ENCODE data around the gene TXN.
A peak's percentile ranks its signal among the peaks of the same experiment; 100 is the strongest.

Gene TXN

DNA sequence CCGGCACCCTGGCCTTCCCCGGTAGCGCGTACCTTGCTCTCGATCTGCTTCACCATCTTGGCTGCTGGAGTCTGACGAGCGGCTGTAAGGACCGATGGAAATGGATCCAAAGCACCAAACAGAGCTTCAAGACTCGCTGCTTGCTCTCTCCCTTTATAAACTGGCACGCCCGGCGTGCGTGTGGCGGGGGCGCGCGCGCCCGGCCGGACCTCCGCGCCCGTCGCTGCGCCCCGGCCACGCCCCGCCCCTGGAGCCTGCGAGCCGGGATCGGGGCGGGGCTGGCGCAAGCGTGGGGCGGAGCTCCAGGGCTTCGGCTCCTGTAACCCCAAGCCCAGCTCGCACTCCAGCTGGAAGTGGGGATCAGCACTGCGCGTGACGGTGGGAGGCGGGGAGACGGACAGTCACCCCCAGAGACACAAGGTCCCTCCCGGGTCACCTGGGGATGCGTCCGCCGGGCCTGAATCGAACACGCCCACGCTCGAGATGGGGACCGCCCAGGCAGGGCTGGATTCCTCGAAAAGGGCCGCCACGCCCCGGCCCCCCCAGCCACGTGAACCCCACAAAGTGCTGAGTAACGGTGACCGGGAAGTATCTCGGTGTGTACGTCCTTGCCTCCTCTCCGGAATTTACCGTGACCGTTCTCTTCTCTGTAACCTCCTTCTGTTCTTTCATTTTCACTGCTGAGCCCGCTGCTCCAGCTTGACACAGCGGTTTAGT is at the start of gene TXN:
Gene TXN, minus strand, starts transcription at position 128 of the 717 bp plus-strand sequence. Its CDS starts 72 bp downstream, at position 56.
- DNase-seq = peak; percentile 92

- DNase-seq = no peak
Measured at GRCh38 chr9:110303133-110303532, 46.8 kb upstream of the TXN start.

- no peak for DNase-seq
Measured at GRCh38 chr9:110298043-110298605, 41.8 kb upstream of the TXN start.

DNA sequence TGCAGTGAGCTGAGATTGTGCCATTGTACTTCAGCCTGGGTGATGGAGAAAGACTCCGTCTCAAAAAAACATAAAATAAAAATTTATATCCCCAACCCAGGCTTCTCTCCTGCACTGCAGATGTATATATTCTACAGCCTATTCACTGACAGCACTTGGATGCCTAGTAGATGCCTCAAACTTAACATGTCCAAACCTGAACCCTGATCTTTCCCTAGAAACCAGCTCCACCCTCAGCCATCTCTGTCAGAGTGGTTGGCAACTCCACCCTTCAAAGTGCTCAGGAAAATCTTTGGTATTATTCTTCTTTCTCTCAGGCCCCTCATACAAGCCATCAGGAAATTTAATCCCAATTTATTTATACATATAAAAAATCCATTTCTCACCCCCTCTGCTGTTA is 36.9 kb upstream of the TXN start:
- DNase-seq = no peak

GRCh38 chr9:110291921-110292557 is 35.7 kb upstream of the TXN start:
- no peak for DNase-seq

- no peak for DNase-seq
Measured at GRCh38 chr9:110290001-110290400, 33.7 kb upstream of the TXN start.

DNA sequence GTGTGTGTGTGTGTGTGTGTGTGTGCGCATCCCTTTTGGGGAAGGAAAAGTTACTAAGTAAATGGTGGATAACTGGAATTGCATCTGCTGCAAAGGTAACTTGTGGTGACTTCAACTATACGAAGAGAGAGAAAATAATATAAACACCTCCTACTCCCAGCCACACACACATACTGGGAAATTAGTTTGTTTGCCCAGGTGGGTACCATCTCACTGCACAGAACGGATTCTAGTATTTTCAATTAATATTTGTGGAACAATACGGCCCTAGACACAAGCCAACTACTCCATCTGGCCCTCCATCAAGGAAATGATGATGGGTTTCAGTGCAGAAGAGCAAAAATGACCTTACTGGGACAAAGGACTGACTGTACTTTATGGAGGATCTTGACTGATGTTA is 32.2 kb upstream of the TXN start:
- DNase-seq = no peak

- DNase-seq = no peak
Measured at GRCh38 chr9:110287289-110287680, 31.0 kb upstream of the TXN start.

DNA sequence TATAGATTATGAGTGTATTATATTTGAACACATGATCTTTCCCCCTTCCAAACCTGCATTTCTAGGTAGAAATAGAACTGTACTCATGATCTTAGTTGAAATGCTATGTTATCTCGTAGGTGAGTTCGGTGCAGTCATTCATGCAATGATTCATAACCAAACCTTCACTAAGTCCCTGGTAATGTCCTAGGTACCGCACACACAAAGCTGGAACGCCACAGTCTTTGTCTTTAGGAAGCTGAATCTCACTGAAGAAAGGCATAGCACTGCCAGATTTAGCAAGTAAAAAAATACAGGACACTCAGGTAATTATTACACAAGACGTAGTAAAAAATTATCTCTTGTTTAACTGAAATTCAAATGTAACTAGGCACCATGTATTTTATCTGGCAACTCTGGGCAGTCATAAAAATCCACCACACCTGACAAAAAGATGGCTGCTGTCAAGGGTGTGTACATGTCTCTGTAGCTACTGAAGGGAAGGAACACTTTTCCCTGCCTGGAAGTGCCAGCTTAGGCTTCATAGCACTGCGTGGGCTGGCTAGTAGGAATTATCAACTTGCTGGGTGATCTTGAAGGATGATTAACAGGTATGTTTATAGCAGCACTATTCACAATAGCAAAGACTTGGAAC is 28.0 kb upstream of the TXN start:
- DNase-seq = no peak

GRCh38 chr9:110283751-110284150 is 27.4 kb upstream of the TXN start:
- DNase-seq = no peak

DNA sequence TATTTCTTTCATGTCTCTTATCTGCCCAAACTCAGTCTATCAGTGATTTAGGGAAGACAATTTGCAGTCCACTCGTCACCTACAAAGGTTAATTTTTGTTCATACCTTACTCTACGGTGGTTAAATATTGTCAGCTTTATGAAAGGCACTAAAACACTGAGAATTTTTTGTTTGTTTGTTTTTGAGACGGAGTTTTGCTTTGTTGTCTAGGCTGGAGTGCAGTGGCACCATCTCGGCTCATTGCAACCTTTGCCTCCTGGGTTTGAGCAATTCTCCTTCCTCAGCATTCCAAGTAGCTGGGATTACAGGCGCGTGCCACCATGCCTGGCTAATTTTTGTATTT is 26.4 kb upstream of the TXN start:
- no peak for DNase-seq

- DNase-seq = no peak
Measured at GRCh38 chr9:110282018-110282738, 25.9 kb upstream of the TXN start.

DNA sequence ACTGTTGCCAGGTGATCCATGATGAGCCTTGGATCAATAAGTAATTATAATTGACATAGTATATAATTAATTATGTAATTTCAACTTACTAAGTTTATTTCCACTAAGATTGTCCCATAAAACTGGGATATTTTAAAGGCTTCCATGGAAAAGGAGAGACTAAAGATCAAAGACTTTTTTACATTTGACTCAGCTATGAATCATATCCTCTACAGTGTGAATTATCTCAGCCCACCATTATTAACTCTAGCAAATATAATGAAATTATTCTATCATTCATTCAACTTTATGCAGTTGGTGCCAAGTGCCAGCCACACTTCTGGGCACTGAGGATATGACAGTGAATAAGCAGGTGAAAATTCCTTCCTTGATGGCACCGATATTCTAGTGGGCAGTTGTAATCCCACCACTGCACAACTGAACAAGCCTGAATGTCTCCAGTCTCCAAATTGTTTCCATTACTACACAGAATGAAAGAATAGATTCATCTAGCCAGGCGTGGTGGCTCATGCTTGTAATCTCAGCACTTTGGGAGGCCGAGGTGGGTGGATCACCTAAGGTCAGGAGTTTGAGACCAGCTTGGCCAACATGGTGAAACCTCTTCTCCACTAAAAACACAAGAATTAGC is 21.9 kb upstream of the TXN start:
- no peak for DNase-seq

GRCh38 chr9:110276781-110277180 is 20.5 kb upstream of the TXN start:
- no peak for DNase-seq

- DNase-seq = no peak
Measured at GRCh38 chr9:110270211-110270995, 14.1 kb upstream of the TXN start.

DNA sequence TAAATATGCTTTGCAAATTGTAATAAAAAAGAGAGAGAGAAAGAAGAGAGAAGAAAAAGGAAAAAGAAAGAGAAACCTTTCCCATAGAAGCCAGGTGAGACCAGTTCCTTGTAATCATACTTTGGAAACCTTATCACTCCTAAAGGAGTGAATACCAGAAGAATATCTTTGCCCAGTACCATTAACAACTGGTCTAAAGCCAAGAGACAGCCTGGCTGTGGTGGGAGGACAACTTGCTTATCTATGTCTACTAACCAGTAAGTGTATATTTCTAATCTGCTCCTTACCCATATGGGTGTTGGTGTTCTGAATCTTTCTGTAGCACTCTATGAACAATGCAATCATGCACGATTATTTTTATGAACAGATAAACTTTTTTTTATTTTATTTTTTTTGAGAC is 10.5 kb upstream of the TXN start:
- no peak for DNase-seq

DNA sequence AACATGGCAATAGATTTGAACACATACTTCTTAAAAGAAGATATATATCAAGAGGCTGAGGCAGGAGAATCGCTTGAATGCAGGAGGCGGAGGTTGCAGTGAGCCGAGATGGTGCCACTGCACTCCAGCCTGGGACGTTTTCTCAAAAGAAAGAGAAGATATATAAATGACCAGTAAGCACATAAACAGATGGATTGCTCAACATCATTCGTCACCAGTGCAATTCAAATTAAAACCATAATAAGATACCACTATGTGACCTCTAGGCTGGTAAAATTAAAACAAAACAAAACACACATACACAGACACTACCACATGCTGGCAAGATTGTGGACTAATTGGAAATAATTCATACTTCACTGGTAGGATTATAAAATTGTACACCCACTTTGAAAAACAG is 5.3 kb upstream of the TXN start:
- no peak for DNase-seq

- DNase-seq = no peak
Measured at GRCh38 chr9:110260911-110261310, 4.6 kb upstream of the TXN start.

DNA sequence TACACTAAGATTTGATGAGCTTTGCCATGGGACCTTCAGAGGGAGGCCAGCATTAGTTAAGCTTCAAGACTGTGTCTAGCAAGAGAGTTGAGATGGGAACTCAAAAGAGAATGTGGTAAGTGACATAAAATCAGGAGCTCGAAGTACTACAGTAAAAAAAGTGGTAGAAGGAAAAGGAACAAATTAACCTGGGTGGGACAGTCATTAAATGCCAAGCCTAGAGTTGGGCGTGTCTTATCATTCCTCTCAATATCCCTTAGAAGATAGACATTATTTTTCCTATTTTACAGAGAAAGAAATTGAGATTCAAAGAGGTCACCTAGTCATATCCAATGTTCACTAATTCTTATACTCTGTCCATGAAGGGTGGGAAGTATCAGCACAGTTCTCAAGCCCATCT is 3.3 kb upstream of the TXN start:
- DNase-seq = no peak

- DNase-seq = no peak
Measured at GRCh38 chr9:110258690-110259091, 2.4 kb upstream of the TXN start.

GRCh38 chr9:110257956-110258355 is 1.6 kb upstream of the TXN start:
- DNase-seq = no peak
